ENCODE results near the gene SMPD3.

The SMPD3 gene

GRCh38 chr16:68480084-68480995, 32.0 kb upstream of the SMPD3 start:
- TF ChIP-seq POLR2AphosphoS5 (IDR thresholded peaks at IDR 0.05; ENCODE audit: low read depth) (no peak), SPI1 (IDR thresholded peaks at IDR 0.05; ENCODE audit: borderline replicate concordance, low read depth) (no peak), GABPA (IDR thresholded peaks at IDR 0.05; ENCODE audit: low read depth) (no peak), REST (IDR thresholded peaks at IDR 0.05; ENCODE audit: insufficient replicate concordance, low read depth) (no peak), CTCF (IDR thresholded peaks at IDR 0.05; ENCODE audit: insufficient read depth, low read length) (no peak)
- Histone ChIP-seq H3K27ac (replicated peaks) (0 out of 2 replicates have a peak overlapping the region, but pooled peaks have one; percentile 39), H3K27me3 (ENCODE audit: insufficient read depth, poor library complexity, severe bottlenecking) (no peaks in the 10 kb centered on the region), H3K4me3 (replicated peaks; ENCODE audit: insufficient read depth, low read length) (no peak overlapping the region)
- peak in 1 of 2 experiments; percentile 53 for DNase-seq (ENCODE audit: low read depth in 1 of 2, low spot score in 1 of 2)

GRCh38 chr16:68479271-68479670, 31.0 kb upstream of the SMPD3 start:
- DNase-seq (ENCODE audit: low read depth in 1 of 2, low spot score in 1 of 2) = no peak
- Histone ChIP-seq H3K27me3 (ENCODE audit: insufficient read depth, poor library complexity, severe bottlenecking) (no peaks in the 10 kb centered on the region), H3K27ac (replicated peaks) (peak overlapping the region; percentile 32), H3K4me3 (replicated peaks; ENCODE audit: insufficient read depth, low read length) (no peak overlapping the region)
- TF ChIP-seq POLR2AphosphoS5 (IDR thresholded peaks at IDR 0.05; ENCODE audit: low read depth) (no peak), CTCF (IDR thresholded peaks at IDR 0.05; ENCODE audit: insufficient read depth, low read length) (no peak), SPI1 (IDR thresholded peaks at IDR 0.05; ENCODE audit: borderline replicate concordance, low read depth) (no peak), REST (IDR thresholded peaks at IDR 0.05; ENCODE audit: insufficient replicate concordance, low read depth) (no peak), GABPA (IDR thresholded peaks at IDR 0.05; ENCODE audit: low read depth) (no peak)

- Histone ChIP-seq H3K4me3 (replicated peaks; ENCODE audit: insufficient read depth, low read length) (no peak overlapping the region), H3K27ac (replicated peaks) (peak overlapping the region; percentile 32), H3K27me3 (ENCODE audit: insufficient read depth, poor library complexity, severe bottlenecking) (no peaks in the 10 kb centered on the region)
- TF ChIP-seq SPI1 (IDR thresholded peaks at IDR 0.05; ENCODE audit: borderline replicate concordance, low read depth) (peak; percentile 85), CTCF (IDR thresholded peaks at IDR 0.05; ENCODE audit: insufficient read depth, low read length) (no peak)
- peak in 1 of 2 experiments; percentile 60 for DNase-seq (ENCODE audit: low read depth in 1 of 2, low spot score in 1 of 2)
Measured at GRCh38 chr16:68478526-68479250, 30.4 kb upstream of the SMPD3 start.

Data from HL-60 (cell line).